ENCODE measurements around the gene PDZD2. TPM values are rescaled to one million over a fixed set of nuclear protein-coding genes. Genes with fewer than 3 reads are reported as not detected.

The PDZD2 gene
- total RNA-seq, 1 donor from 2014 or later = 0.38 TPM

DNA sequence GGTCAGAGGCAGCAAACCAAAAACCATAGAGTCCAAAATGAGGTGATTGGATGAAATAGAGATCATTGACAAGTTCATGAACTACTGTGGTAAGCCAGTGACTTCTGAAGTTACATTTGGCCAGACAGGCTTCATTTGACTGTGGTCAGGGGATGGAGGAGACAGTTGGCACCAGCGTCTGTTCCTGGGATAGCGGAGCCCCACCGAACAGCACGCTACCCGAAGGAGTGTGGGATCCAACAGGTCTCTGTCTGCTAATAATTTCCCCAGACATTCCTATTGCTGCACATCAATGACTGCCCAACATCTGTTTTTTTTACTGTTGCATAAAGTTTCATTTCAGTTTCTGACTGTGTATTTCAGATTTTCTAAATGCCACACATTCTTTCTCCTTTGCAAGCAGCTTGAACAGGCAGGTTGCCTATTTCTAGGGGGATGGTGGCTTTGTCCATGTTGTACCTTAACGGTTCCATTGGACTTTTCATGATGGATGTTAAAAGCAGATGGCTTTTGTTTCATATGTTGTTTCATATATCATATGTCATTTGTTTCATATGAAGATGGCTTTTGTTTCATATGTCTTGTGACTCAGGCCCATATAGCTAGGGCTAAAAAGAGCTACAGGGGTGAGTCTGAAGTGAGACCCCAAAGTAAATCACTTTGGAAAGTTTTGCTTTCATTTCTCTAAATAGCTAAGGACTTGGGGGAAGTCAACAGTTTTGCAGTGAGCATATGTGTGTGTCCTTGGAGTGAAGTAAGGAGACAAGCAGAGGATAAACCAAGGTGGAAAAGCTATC lies 354.4 kb downstream of the PDZD2 start:
- ATAC-seq (ENCODE audit: low read depth) (no peak), DNase-seq (no peak)
- no peak overlapping the region for H3K27ac Mint-ChIP-seq
- no peaks in the 10 kb centered on the region for H3K9me3 Mint-ChIP-seq
- H3K36me3 Mint-ChIP-seq (ENCODE audit: low read depth) = no peaks in the 10 kb centered on the region
- ChIA-PET POLR2A (no interaction called here), CTCF (no interaction called here)
- no peak for TF ChIP-seq CTCF (IDR thresholded peaks at IDR 0.05)
- no peaks in the 10 kb centered on the region for H3K4me1 Mint-ChIP-seq
- no peak overlapping the region for H3K4me3 Mint-ChIP-seq
- intact Hi-C loops (cut with micrococcal nuclease) = no loop called here
- H3K27me3 Mint-ChIP-seq = no peaks in the 10 kb centered on the region

- H3K27me3 Mint-ChIP-seq = peaks cover 2% of the 10 kb centered on the region
- no peaks in the 10 kb centered on the region for H3K36me3 Mint-ChIP-seq (ENCODE audit: low read depth)
- intact Hi-C loops (cut with micrococcal nuclease) = no loop called here
- H3K27ac Mint-ChIP-seq = no peak overlapping the region
- ChIA-PET POLR2A (no interaction called here), CTCF (no interaction called here)
- DNase-seq = no peak
- ATAC-seq (ENCODE audit: low read depth) = no peak
- H3K9me3 Mint-ChIP-seq = no peaks in the 10 kb centered on the region
- H3K4me1 Mint-ChIP-seq = no peaks in the 10 kb centered on the region
- TF ChIP-seq CTCF (IDR thresholded peaks at IDR 0.05) = no peak
- H3K4me3 Mint-ChIP-seq = no peak overlapping the region
Measured at GRCh38 chr5:31995006-31995405, 356.1 kb downstream of the PDZD2 start.

GRCh38 chr5:31995714-31996113 lies 356.8 kb downstream of the PDZD2 start:
- H3K27ac Mint-ChIP-seq = no peak overlapping the region
- ATAC-seq (ENCODE audit: low read depth) = no peak
- DNase-seq = no peak

DNA sequence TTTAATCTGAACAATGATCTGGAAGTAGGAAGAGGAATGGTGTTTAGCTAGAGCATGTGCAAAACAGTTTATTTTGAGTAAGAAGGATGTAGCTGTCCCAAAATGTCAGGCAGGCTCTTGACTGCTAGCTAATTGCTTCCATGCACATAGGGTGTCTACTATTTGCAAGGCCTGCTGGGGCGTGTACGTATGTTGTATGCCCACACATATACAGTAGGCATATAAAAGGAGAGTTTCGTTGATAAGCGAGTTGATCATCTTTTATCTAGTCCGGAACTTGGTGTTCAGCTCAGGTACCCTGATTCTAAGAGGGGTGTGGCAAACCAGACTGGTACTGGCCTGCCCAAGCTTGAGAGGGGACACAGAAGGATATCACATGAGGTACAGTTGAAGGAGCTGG lies 358.0 kb downstream of the PDZD2 start:
- no peak for DNase-seq
- no peak for TF ChIP-seq CTCF (IDR thresholded peaks at IDR 0.05)
- no peak overlapping the region for H3K27ac Mint-ChIP-seq
- H3K4me1 Mint-ChIP-seq = no peaks in the 10 kb centered on the region
- H3K36me3 Mint-ChIP-seq (ENCODE audit: low read depth) = no peaks in the 10 kb centered on the region
- H3K4me3 Mint-ChIP-seq = no peak overlapping the region
- intact Hi-C loops (cut with micrococcal nuclease) = no loop called here
- H3K9me3 Mint-ChIP-seq = no peaks in the 10 kb centered on the region
- peaks cover 2% of the 10 kb centered on the region for H3K27me3 Mint-ChIP-seq
- ATAC-seq (ENCODE audit: low read depth) = no peak
- CTCF ChIA-PET = no interaction called here
- POLR2A ChIA-PET = no interaction called here

More at GRCh38 chr5:31995714-31996113, 356.8 kb downstream of the PDZD2 start:
- ChIA-PET CTCF (no interaction called here), POLR2A (no interaction called here)
- intact Hi-C loops (cut with micrococcal nuclease) = no loop called here
- TF ChIP-seq CTCF (IDR thresholded peaks at IDR 0.05) = no peak
- no peak overlapping the region for H3K4me3 Mint-ChIP-seq
- peaks cover 2% of the 10 kb centered on the region for H3K27me3 Mint-ChIP-seq
- no peaks in the 10 kb centered on the region for H3K9me3 Mint-ChIP-seq
- H3K36me3 Mint-ChIP-seq (ENCODE audit: low read depth) = no peaks in the 10 kb centered on the region
- H3K4me1 Mint-ChIP-seq = no peaks in the 10 kb centered on the region

GRCh38 chr5:31999470-31999869 lies 360.5 kb downstream of the PDZD2 start:
- H3K4me3 Mint-ChIP-seq = no peak overlapping the region
- POLR2A ChIA-PET = no interaction called here
- H3K27me3 Mint-ChIP-seq = peaks cover 2% of the 10 kb centered on the region

More at GRCh38 chr5:31999470-31999869, 360.5 kb downstream of the PDZD2 start:
- H3K36me3 Mint-ChIP-seq (ENCODE audit: low read depth) = no peaks in the 10 kb centered on the region
- TF ChIP-seq CTCF (IDR thresholded peaks at IDR 0.05) = no peak
- no peak overlapping the region for H3K27ac Mint-ChIP-seq
- H3K9me3 Mint-ChIP-seq = no peaks in the 10 kb centered on the region
- CTCF ChIA-PET = no interaction called here
- H3K4me1 Mint-ChIP-seq = no peaks in the 10 kb centered on the region
- DNase-seq (no peak), ATAC-seq (ENCODE audit: low read depth) (no peak)
- intact Hi-C loops (cut with micrococcal nuclease) = no loop called here

All from activated B cell treated with CpG ODN at 0.5 μM for 24 hours (primary cell).